ENCODE results near the gene XPNPEP2.
"Not testable (repeated sequence)": the region's sequence is repeated elsewhere in the genome, so short reads cannot be mapped to it uniquely, and the experiment has no call there.

The XPNPEP2 gene

GRCh38 chrX:129719931-129720530 lies 18.7 kb upstream of the XPNPEP2 start:
- no peak for DNase-seq

GRCh38 chrX:129720741-129721140 lies 18.0 kb upstream of the XPNPEP2 start:
- DNase-seq, result no peak

- no peak for DNase-seq
Measured at GRCh38 chrX:129721414-129721813, 17.4 kb upstream of the XPNPEP2 start.

- no peak for DNase-seq
Measured at GRCh38 chrX:129721870-129722269, 16.9 kb upstream of the XPNPEP2 start.

- no peak for DNase-seq
Measured at GRCh38 chrX:129723511-129723910, 15.3 kb upstream of the XPNPEP2 start.

- no peak for DNase-seq
Measured at GRCh38 chrX:129724754-129725153, 14.0 kb upstream of the XPNPEP2 start.

GRCh38 chrX:129726307-129727111 lies 12.3 kb upstream of the XPNPEP2 start:
- DNase-seq, result peak; percentile 14

- no peak for DNase-seq
Measured at GRCh38 chrX:129728061-129728460, 10.7 kb upstream of the XPNPEP2 start.

- no peak for DNase-seq
Measured at GRCh38 chrX:129731228-129731627, 7.6 kb upstream of the XPNPEP2 start.

- no peak for DNase-seq
Measured at GRCh38 chrX:129732857-129733256, 5.9 kb upstream of the XPNPEP2 start.

- no peak for DNase-seq
Measured at GRCh38 chrX:129733335-129733734, 5.4 kb upstream of the XPNPEP2 start.

GRCh38 chrX:129736491-129736890 lies 2.3 kb upstream of the XPNPEP2 start:
- no peak for DNase-seq

- no peak for DNase-seq
Measured at GRCh38 chrX:129737916-129738315, 863 bp upstream of the XPNPEP2 start.

GRCh38 chrX:129739578-129739977 lies 799 bp downstream of the XPNPEP2 start:
- DNase-seq, result no peak

- DNase-seq, result no peak
Measured at GRCh38 chrX:129741880-129742758, 3.3 kb downstream of the XPNPEP2 start.

GRCh38 chrX:129742759-129743152 lies 4.0 kb downstream of the XPNPEP2 start:
- DNase-seq, result not testable (repeated sequence)

- no peak for DNase-seq
Measured at GRCh38 chrX:129743821-129744220, 5.0 kb downstream of the XPNPEP2 start.

GRCh38 chrX:129744861-129745321 lies 6.1 kb downstream of the XPNPEP2 start:
- peak; percentile 9 to 12 for DNase-seq

GRCh38 chrX:129746557-129747470 lies 8.0 kb downstream of the XPNPEP2 start:
- no peak for DNase-seq

- no peak for DNase-seq
Measured at GRCh38 chrX:129747533-129747932, 8.8 kb downstream of the XPNPEP2 start.

GRCh38 chrX:129748305-129748704 lies 9.5 kb downstream of the XPNPEP2 start:
- no peak for DNase-seq

- DNase-seq, result no peak
Measured at GRCh38 chrX:129749069-129749468, 10.3 kb downstream of the XPNPEP2 start.
